Measurements from ENCODE around the gene CFAP206.

The CFAP206 gene

GRCh38 chr6:87395431-87395830, 12.3 kb upstream of the CFAP206 start:
- no peak overlapping the region for H3K9ac ChIP-seq
- no peaks in the 10 kb centered on the region for H3K36me3 ChIP-seq (ENCODE audit: insufficient read depth)
- no peaks in the 10 kb centered on the region for H3K4me1 ChIP-seq (ENCODE audit: low read depth, poor library complexity, severe bottlenecking)
- H2AFZ ChIP-seq (ENCODE audit: low read depth): no peak overlapping the region
- no peaks in the 10 kb centered on the region for H4K20me1 ChIP-seq (ENCODE audit: insufficient read depth)
- no peak overlapping the region for H3K4me2 ChIP-seq
- H3K27ac ChIP-seq: no peak overlapping the region
- no peak overlapping the region for H3K4me3 ChIP-seq (IDR thresholded peaks at IDR 0.05; ENCODE audit: insufficient read depth, low read depth, low read length)
- TF ChIP-seq CTCF (conservative IDR thresholded peaks at IDR 0.05; ENCODE audit: low read depth, low read length): no peak
- H3K79me2 ChIP-seq (ENCODE audit: insufficient read depth, low read depth): no peaks in the 10 kb centered on the region
- no peaks in the 10 kb centered on the region for H3K27me3 ChIP-seq (ENCODE audit: insufficient read depth, low read depth)

- no peaks in the 10 kb centered on the region for H4K20me1 ChIP-seq (ENCODE audit: insufficient read depth)
- H3K4me2 ChIP-seq: no peak overlapping the region
- no peaks in the 10 kb centered on the region for H3K79me2 ChIP-seq (ENCODE audit: insufficient read depth, low read depth)
- H2AFZ ChIP-seq (ENCODE audit: low read depth): no peak overlapping the region
- H3K36me3 ChIP-seq (ENCODE audit: insufficient read depth): no peaks in the 10 kb centered on the region
- no peaks in the 10 kb centered on the region for H3K27me3 ChIP-seq (ENCODE audit: insufficient read depth, low read depth)
- H3K4me1 ChIP-seq (ENCODE audit: low read depth, poor library complexity, severe bottlenecking): no peaks in the 10 kb centered on the region
- H3K27ac ChIP-seq: no peak overlapping the region
- H3K9ac ChIP-seq: no peak overlapping the region
- no peak for TF ChIP-seq CTCF (conservative IDR thresholded peaks at IDR 0.05; ENCODE audit: low read depth, low read length)
- no peak overlapping the region for H3K4me3 ChIP-seq (IDR thresholded peaks at IDR 0.05; ENCODE audit: insufficient read depth, low read depth, low read length)
Observed at GRCh38 chr6:87396595-87397392, 11.0 kb upstream of the CFAP206 start.

- Histone ChIP-seq H3K27ac (no peak overlapping the region), H3K36me3 (ENCODE audit: insufficient read depth) (no peaks in the 10 kb centered on the region), H2AFZ (ENCODE audit: low read depth) (no peak overlapping the region), H3K27me3 (ENCODE audit: insufficient read depth, low read depth) (no peaks in the 10 kb centered on the region), H3K9ac (no peak overlapping the region), H4K20me1 (ENCODE audit: insufficient read depth) (no peaks in the 10 kb centered on the region), H3K4me2 (no peak overlapping the region), H3K4me3 (IDR thresholded peaks at IDR 0.05; ENCODE audit: insufficient read depth, low read depth, low read length) (no peak overlapping the region), H3K79me2 (ENCODE audit: insufficient read depth, low read depth) (no peaks in the 10 kb centered on the region), H3K4me1 (ENCODE audit: low read depth, poor library complexity, severe bottlenecking) (no peaks in the 10 kb centered on the region)
- no peak for TF ChIP-seq CTCF (conservative IDR thresholded peaks at IDR 0.05; ENCODE audit: low read depth, low read length)
Observed at GRCh38 chr6:87397656-87398055, 10.1 kb upstream of the CFAP206 start.

- no peak for TF ChIP-seq CTCF (conservative IDR thresholded peaks at IDR 0.05; ENCODE audit: low read depth, low read length)
Observed at GRCh38 chr6:87401832-87402231, 5.9 kb upstream of the CFAP206 start.

More at GRCh38 chr6:87401832-87402231, 5.9 kb upstream of the CFAP206 start:
- Histone ChIP-seq H3K4me1 (ENCODE audit: low read depth, poor library complexity, severe bottlenecking) (peaks cover 3% of the 10 kb centered on the region), H3K27me3 (ENCODE audit: insufficient read depth, low read depth) (no peaks in the 10 kb centered on the region), H2AFZ (ENCODE audit: low read depth) (no peak overlapping the region), H3K4me2 (no peak overlapping the region), H3K9ac (no peak overlapping the region), H3K79me2 (ENCODE audit: insufficient read depth, low read depth) (no peaks in the 10 kb centered on the region), H3K4me3 (IDR thresholded peaks at IDR 0.05; ENCODE audit: insufficient read depth, low read depth, low read length) (no peak overlapping the region), H3K27ac (no peak overlapping the region), H4K20me1 (ENCODE audit: insufficient read depth) (no peaks in the 10 kb centered on the region), H3K36me3 (ENCODE audit: insufficient read depth) (no peaks in the 10 kb centered on the region)
